Measurements from ENCODE around the gene KISS1R.

Gene KISS1R

DNA sequence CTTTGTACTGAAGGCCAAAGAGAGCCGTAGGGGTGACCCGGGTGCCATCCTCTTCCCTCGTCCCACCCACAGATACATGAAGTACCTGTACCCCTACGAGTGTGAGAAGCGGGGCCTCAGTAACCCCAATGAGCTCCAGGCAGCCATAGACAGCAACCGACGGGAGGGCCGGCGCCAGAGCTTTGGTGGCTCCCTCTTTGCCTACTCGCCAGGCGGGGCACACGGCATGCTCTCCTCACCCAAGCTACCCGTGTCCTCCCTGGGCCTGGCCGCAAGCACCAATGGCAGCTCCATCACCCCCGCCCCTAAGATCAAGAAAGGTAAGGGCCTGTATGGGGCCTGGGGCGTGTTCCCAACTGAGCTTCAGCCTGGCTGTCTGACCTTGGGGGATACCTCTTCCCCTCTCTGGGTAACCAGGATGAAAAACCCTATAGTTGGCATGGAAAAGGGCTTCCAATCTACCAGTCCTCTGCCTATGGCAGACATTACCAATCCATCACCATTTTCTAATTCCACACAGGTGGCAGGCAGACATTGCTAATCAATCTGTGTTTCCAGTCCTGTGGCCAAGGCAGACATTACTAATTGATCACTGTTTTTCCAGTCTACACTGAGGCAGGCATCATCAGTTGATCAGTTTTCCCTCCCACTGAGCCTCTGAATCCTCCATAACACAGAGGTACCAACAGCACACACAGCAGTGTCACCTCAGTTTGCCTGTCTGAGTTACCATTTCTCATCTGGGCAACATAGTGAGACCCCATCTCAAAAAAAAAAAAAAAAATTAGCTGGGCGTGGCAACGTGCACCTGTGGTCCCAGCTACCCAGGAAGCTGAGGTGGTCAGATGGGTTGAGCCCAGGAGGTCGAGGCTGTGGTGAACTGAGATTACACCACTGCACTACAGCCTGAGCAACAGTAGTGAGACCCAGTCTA, 47.9 kb downstream of the KISS1R start:
- in situ Hi-C loops (cut with MboI; ENCODE audit: low sequenced_read_pairs), result no loop called here

DNA sequence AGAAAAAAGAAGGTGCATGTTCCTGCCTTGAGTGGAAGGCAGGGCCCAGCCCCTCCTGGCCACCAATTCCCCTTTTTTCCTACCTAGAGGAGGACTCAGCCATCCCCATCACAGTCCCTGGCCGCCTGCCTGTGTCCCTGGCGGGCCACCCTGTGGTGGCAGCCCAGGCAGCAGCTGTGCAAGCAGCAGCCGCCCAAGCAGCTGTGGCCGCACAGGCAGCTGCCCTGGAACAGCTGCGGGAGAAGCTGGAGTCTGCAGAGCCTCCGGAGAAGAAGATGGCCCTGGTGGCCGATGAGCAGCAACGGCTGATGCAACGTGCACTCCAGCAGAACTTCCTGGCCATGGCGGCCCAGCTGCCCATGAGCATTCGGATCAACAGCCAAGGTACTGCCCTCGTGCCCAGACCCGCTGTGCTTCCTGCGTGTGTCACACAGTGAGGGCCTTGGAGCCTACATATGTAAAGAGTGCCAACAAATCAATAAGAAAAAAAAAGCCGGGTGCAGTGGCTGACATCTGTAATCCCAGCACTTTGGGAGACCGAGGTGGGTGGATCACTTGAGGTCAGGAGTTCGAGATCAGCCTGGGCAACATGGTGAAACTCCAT, 49.5 kb downstream of the KISS1R start:
- in situ Hi-C loops (cut with MboI; ENCODE audit: low sequenced_read_pairs), result no loop called here

Data from HL-60/S4 (cell line).